ENCODE results near the gene THSD7B.
"Not testable (repeated sequence)": the region's sequence is repeated elsewhere in the genome, so short reads cannot be mapped to it uniquely, and the experiment has no call there.

THSD7B gene

DNA sequence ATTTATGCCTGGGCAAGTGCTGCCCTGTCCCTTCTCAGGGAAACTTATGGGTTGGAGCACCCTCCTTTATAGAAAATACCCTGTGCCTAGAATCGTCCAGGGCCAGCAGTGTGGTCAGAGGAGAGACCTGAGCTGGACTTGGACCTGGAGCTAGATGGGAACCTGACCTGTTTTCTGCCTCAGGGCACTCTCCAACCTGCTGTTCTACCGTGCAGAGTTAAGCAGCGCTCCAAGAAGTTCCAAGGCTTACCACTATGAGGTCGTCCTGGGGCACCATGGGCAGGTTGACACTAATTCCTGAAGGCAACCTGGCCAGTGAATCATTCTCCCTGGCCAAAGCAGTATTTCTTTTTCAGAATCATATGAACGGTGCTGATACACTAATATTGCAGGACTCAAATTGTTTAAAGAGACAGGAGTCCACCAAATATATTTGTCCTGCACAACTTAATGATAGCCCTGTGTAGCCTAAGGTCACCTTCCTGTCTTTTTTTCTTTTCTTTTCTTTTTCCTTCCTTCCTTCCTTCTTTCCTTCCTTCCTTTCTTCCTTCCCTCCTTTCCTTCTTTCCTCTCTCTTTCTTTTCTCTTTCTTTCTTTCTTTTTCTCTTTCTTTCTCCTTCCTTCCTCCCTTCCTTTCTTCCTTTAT lies 743.5 kb downstream of the THSD7B start:
- H3K27ac Mint-ChIP-seq, result no peak overlapping the region
- DNase-seq (ENCODE audit: low spot score in 2 of 2) (no peak), ATAC-seq (peak; percentile 8)
- no peak overlapping the region for H3K4me3 Mint-ChIP-seq
- H3K4me1 Mint-ChIP-seq, result no peaks in the 10 kb centered on the region
- no peaks in the 10 kb centered on the region for H3K36me3 Mint-ChIP-seq
- peaks cover 13% of the 10 kb centered on the region for H3K9me3 Mint-ChIP-seq

DNA sequence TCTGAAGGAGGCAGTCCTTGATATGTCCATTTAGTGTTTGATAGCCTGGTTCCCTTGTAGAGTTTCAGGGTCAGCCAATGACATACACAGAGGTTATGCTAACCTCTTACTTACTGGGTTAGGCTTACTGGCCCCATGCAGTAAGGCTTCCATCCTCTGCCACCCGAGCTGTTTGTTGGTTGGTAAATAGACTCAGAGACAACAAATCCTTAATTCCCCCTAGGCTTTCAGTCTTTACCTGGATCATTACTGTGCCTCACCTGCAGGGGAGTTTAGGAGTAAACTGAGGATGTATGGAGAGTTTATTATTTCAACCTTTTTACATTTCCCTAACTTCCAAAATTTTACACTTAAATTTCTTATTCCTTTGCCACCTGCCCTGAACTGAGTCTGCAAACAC lies 746.2 kb downstream of the THSD7B start:
- Mint-ChIP-seq H3K4me3 (no peak overlapping the region), H3K36me3 (no peaks in the 10 kb centered on the region), H3K27ac (no peak overlapping the region), H3K4me1 (no peaks in the 10 kb centered on the region), H3K9me3 (peaks cover 9% of the 10 kb centered on the region)
- DNase-seq (ENCODE audit: low spot score in 2 of 2) (no peak), ATAC-seq (no peak)

DNA sequence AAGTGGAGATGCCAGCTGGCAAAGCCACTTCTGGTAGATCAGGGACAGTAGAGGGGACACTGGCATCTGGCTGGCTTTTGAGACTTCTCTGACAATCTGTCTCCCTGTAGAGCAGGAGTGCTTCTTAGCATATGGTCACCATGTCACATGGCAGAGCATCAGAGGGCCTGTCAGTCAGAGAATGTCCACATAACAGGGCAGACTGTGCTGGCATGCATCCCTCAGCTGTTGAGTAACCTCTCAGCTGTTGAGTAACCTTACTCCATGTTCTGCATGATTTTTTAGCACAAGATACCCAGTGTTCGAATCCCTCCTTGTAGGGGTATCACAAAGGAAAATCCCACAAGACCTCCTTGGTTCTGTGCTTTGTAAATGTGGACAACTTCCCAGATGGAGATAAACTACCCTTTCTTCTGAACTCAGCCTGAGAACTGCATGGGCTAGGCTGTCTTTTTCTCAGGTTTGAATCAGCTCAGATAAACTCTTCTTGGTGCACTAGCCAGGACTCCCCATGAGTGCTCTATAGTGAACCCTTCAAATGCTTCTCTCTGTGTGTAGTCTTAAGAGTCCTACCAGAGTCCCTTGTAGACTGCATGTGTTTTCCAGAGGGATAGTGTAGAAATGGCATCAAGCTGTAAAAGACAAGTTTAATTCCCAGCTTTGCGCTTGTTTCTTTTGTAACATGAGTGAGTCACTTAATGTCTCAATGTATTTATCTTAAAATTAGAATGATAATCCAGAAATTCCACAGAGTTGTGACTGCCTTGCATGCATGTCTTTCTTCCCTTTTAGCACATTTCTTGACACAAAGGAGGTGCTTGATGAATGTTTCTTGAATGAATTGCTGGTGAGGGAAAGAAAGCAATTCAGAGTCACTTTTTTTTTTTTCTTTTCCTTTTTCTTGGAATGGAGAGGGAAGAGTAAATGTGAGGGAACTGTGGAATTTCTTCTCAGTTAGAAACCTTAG lies 756.6 kb downstream of the THSD7B start:
- Mint-ChIP-seq H3K36me3 (no peaks in the 10 kb centered on the region), H3K27ac (no peak overlapping the region), H3K9me3 (no peaks in the 10 kb centered on the region), H3K4me1 (no peaks in the 10 kb centered on the region), H3K4me3 (no peak overlapping the region)
- DNase-seq (ENCODE audit: low spot score in 2 of 2) (no peak), ATAC-seq (no peak)

- H3K4me3 Mint-ChIP-seq, result no peak overlapping the region
- no peak for DNase-seq (ENCODE audit: low spot score in 2 of 2)
- H3K27ac Mint-ChIP-seq, result no peak overlapping the region
- H3K9me3 Mint-ChIP-seq, result no peaks in the 10 kb centered on the region
- no peak for ATAC-seq
- H3K36me3 Mint-ChIP-seq, result no peaks in the 10 kb centered on the region
- no peaks in the 10 kb centered on the region for H3K4me1 Mint-ChIP-seq
These were observed 757.3 kb downstream of the THSD7B start for GRCh38 chr2:137522620-137523011.

GRCh38 chr2:137523931-137524330 lies 758.6 kb downstream of the THSD7B start:
- Mint-ChIP-seq H3K36me3 (no peaks in the 10 kb centered on the region), H3K4me3 (no peak overlapping the region), H3K9me3 (no peaks in the 10 kb centered on the region), H3K4me1 (no peaks in the 10 kb centered on the region), H3K27ac (no peak overlapping the region)
- DNase-seq (ENCODE audit: low spot score in 2 of 2) (no peak), ATAC-seq (no peak)

- Mint-ChIP-seq H3K36me3 (no peaks in the 10 kb centered on the region), H3K4me3 (no peak overlapping the region)
These were observed 759.8 kb downstream of the THSD7B start for GRCh38 chr2:137525132-137525531.

GRCh38 chr2:137525641-137526190 lies 760.4 kb downstream of the THSD7B start:
- no peak overlapping the region for H3K4me3 Mint-ChIP-seq
- H3K36me3 Mint-ChIP-seq, result no peaks in the 10 kb centered on the region
- DNase-seq (ENCODE audit: low spot score in 2 of 2) (no peak), ATAC-seq (no peak)
- H3K4me1 Mint-ChIP-seq, result no peaks in the 10 kb centered on the region
- no peaks in the 10 kb centered on the region for H3K9me3 Mint-ChIP-seq
- no peak overlapping the region for H3K27ac Mint-ChIP-seq

More at GRCh38 chr2:137525132-137525531, 759.8 kb downstream of the THSD7B start:
- no peak overlapping the region for H3K27ac Mint-ChIP-seq
- DNase-seq (ENCODE audit: low spot score in 2 of 2) (no peak), ATAC-seq (no peak)
- H3K4me1 Mint-ChIP-seq, result no peaks in the 10 kb centered on the region
- no peaks in the 10 kb centered on the region for H3K9me3 Mint-ChIP-seq

GRCh38 chr2:137535897-137536296 lies 770.6 kb downstream of the THSD7B start:
- ATAC-seq (no peak), DNase-seq (ENCODE audit: low spot score in 2 of 2) (no peak)
- Mint-ChIP-seq H3K36me3 (no peaks in the 10 kb centered on the region), H3K27ac (no peak overlapping the region), H3K4me1 (no peaks in the 10 kb centered on the region), H3K4me3 (no peak overlapping the region), H3K9me3 (peaks cover 4% of the 10 kb centered on the region)

GRCh38 chr2:137539336-137539735 lies 774.0 kb downstream of the THSD7B start:
- no peak for ATAC-seq
- Mint-ChIP-seq H3K4me3 (no peak overlapping the region), H3K9me3 (peaks cover 11% of the 10 kb centered on the region), H3K27ac (no peak overlapping the region), H3K4me1 (no peaks in the 10 kb centered on the region), H3K36me3 (no peaks in the 10 kb centered on the region)
- no peak for DNase-seq (ENCODE audit: low spot score in 2 of 2)

DNA sequence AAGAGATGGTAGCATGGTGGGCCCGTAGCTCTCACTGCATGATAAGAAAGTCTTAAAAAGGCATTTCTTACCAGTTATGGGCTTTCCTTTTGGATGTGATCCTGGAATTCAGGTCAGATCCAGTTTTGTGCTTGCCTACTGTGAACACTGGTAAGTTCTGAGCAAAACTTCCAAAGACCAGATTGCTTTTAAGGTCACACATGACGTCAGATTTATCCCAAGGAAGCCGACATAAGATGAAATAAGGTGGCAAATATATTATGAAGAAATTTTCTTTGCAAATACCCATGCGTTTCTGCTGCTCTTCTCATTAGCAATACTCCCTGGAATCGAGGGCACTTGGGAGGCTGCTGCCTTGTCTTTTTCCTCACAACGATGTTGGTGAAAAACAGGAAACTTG lies 782.5 kb downstream of the THSD7B start:
- Mint-ChIP-seq H3K4me1 (no peaks in the 10 kb centered on the region), H3K27ac (no peak overlapping the region)

GRCh38 chr2:137566387-137566786 lies 801.0 kb downstream of the THSD7B start:
- peaks cover 15% of the 10 kb centered on the region for H3K9me3 Mint-ChIP-seq
- no peak for ATAC-seq
- H3K36me3 Mint-ChIP-seq, result no peaks in the 10 kb centered on the region
- no peaks in the 10 kb centered on the region for H3K4me1 Mint-ChIP-seq
- DNase-seq (ENCODE audit: low spot score in 2 of 2), result no peak
- no peak overlapping the region for H3K4me3 Mint-ChIP-seq
- no peak overlapping the region for H3K27ac Mint-ChIP-seq

More for the DNA sequence above, 782.5 kb downstream of the THSD7B start:
- Mint-ChIP-seq H3K9me3 (peaks cover 4% of the 10 kb centered on the region), H3K36me3 (no peaks in the 10 kb centered on the region), H3K4me3 (no peak overlapping the region)
- ATAC-seq, result no peak
- DNase-seq (ENCODE audit: low spot score in 2 of 2), result no peak

DNA sequence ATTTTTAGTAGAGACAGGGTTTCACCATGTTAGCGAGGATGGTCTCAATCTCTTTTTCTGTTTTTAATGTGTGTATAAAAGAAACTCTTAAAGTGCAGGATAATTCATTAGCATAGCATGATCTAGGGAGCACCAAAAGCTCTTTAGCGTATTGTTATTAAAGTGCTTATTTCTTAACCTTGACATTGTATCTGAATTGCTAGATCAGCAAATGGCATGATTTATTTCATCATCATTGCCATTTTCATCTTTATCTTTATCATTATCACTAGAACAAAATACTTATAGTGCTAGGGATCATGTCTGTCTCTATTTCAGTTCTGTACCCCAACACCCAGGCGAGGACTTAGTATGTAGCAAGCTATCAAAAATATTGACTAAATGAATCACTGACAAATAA lies 805.1 kb downstream of the THSD7B start:
- no peak overlapping the region for H3K27ac Mint-ChIP-seq
- H3K9me3 Mint-ChIP-seq, result peaks cover 11% of the 10 kb centered on the region
- no peak overlapping the region for H3K4me3 Mint-ChIP-seq
- no peak for DNase-seq (ENCODE audit: low spot score in 2 of 2)
- no peaks in the 10 kb centered on the region for H3K36me3 Mint-ChIP-seq
- no peak for ATAC-seq
- no peaks in the 10 kb centered on the region for H3K4me1 Mint-ChIP-seq

GRCh38 chr2:137587834-137588233 lies 822.5 kb downstream of the THSD7B start:
- H3K4me3 Mint-ChIP-seq; ATAC-seq; H3K36me3 Mint-ChIP-seq; H3K4me1 Mint-ChIP-seq; H3K27ac Mint-ChIP-seq; DNase-seq (ENCODE audit: low spot score in 2 of 2): not testable (repeated sequence)
- H3K9me3 Mint-ChIP-seq, result peaks cover 10% of the 10 kb centered on the region

GRCh38 chr2:137588578-137588977 lies 823.2 kb downstream of the THSD7B start:
- not testable (repeated sequence) for H3K4me3 Mint-ChIP-seq

DNA sequence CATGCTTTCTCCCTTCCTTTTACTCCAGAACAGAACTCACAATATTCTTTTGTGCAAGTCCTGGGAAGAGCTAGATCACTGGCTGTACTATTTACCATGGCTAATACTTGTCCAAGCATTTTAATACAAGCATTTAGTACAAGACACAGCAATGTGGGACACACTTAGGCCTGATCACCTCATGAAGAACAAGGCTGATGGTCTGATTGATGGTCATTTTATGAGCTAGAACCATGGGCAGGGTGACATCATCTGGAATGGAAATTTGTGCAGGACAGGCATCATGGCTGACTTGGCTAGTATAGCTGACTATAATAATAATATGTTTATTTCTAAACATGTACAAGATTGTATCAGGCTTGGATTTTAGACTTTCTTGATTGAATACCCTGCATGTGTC lies 824.8 kb downstream of the THSD7B start:
- ATAC-seq, result no peak
- Mint-ChIP-seq H3K4me3 (no peak overlapping the region), H3K36me3 (no peaks in the 10 kb centered on the region), H3K4me1 (no peaks in the 10 kb centered on the region), H3K27ac (no peak overlapping the region), H3K9me3 (peaks cover 10% of the 10 kb centered on the region)
- DNase-seq (ENCODE audit: low spot score in 2 of 2), result no peak

More at GRCh38 chr2:137588578-137588977, 823.2 kb downstream of the THSD7B start:
- peaks cover 10% of the 10 kb centered on the region for H3K9me3 Mint-ChIP-seq
- H3K27ac Mint-ChIP-seq; H3K4me1 Mint-ChIP-seq; H3K36me3 Mint-ChIP-seq; ATAC-seq; DNase-seq (ENCODE audit: low spot score in 2 of 2): not testable (repeated sequence)

Data from stimulated activated effector memory CD8-positive, alpha-beta T cell treated with anti-CD3 and anti-CD28 coated beads, Interleukin-12 subunit alpha, Interleukin-12 subunit beta, amount 100 ng/mL, for 72 hours (primary cell).